ENCODE data around the gene PKIB.
"Not testable (repeated sequence)": the region's sequence is repeated elsewhere in the genome, so short reads cannot be mapped to it uniquely, and the experiment has no call there.

DNA sequence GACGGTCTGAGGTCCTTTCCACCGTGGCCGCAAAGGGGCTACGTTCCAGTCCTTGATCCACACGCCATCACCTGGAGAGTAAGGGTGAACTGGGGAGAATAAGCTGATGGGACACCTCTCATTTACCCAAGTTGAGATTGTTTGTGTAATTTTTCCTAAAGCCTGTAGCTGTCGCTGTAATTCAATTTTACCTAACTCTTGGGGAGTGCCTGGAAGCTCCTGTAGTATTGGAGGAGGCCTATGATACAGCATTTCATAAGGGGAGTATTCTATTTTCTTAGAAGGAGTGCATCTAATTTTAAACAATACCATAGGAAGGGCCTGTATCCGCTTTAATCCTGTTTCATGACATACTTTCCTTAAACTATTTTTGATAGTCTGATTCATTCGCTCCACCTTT lies 134.0 kb downstream of the PKIB start:
- TF ChIP-seq, protein P1, sequence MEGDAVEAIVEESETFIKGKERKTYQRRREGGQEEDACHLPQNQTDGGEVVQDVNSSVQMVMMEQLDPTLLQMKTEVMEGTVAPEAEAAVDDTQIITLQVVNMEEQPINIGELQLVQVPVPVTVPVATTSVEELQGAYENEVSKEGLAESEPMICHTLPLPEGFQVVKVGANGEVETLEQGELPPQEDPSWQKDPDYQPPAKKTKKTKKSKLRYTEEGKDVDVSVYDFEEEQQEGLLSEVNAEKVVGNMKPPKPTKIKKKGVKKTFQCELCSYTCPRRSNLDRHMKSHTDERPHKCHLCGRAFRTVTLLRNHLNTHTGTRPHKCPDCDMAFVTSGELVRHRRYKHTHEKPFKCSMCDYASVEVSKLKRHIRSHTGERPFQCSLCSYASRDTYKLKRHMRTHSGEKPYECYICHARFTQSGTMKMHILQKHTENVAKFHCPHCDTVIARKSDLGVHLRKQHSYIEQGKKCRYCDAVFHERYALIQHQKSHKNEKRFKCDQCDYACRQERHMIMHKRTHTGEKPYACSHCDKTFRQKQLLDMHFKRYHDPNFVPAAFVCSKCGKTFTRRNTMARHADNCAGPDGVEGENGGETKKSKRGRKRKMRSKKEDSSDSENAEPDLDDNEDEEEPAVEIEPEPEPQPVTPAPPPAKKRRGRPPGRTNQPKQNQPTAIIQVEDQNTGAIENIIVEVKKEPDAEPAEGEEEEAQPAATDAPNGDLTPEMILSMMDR (IDR thresholded peaks at IDR 0.05) = peak in 2 of 5 experiments; percentile 25 to 29
- not testable (repeated sequence) for TF ChIP-seq POLR2A (IDR thresholded peaks at IDR 0.05)
